ENCODE measurements around the gene FAM171A1. TPM values are rescaled to one million over a fixed set of nuclear protein-coding genes. Genes with fewer than 3 reads are reported as not detected.

FAM171A1 gene
- total and polyA plus RNA-seq, 2 of the 13 experiments (the other 11 are each of a cell fraction or from before 2014, with no cell fraction given), result 21.5 to 34.7 TPM

- TF ChIP-seq NAIF1 (CRISPR knock-in tag; IDR thresholded peaks at IDR 0.05; ENCODE audit: borderline replicate concordance) (no peak), IKZF4 (CRISPR knock-in tag; IDR thresholded peaks at IDR 0.05; ENCODE audit: borderline replicate concordance, low read depth, not compliant biosample characterization) (peak; percentile 80), SP1 (IDR thresholded peaks at IDR 0.05) (no peak), SP1 (CRISPR knock-in tag; IDR thresholded peaks at IDR 0.05) (peak; percentile 83), ZNF235 (CRISPR knock-in tag; IDR thresholded peaks at IDR 0.05; ENCODE audit: borderline replicate concordance) (no peak), REST (IDR thresholded peaks at IDR 0.05; ENCODE audit: borderline replicate concordance in 1 of 2, low read depth in 1 of 2, low read length in 2 of 2) (peak in 1 of 2 experiments; percentile 40; a peak in 1 of 4 replicates), TEAD2 (CRISPR knock-in tag; IDR thresholded peaks at IDR 0.05) (no peak), ZBTB38 (CRISPR knock-in tag; IDR thresholded peaks at IDR 0.05) (peak; percentile 30; the same call in 1 of the 2 replicates), ZNF446 (CRISPR knock-in tag; IDR thresholded peaks at IDR 0.05) (0 out of 2 replicates have a peak, but pooled peaks have one; percentile 26), MEIS2 (CRISPR knock-in tag; IDR thresholded peaks at IDR 0.05) (peak; percentile 63; the same call in 1 of the 2 replicates), ZKSCAN5 (CRISPR knock-in tag; IDR thresholded peaks at IDR 0.05) (no peak), ZNF558 (CRISPR knock-in tag; IDR thresholded peaks at IDR 0.05; ENCODE audit: borderline replicate concordance) (0 out of 2 replicates have a peak, but pooled peaks have one; percentile 26), NR3C1 (CRISPR knock-in tag; IDR thresholded peaks at IDR 0.05) (no peak), GATA4 (IDR thresholded peaks at IDR 0.05; ENCODE audit: borderline replicate concordance, low read depth) (peak; percentile 68; the same call in 1 of the 2 replicates), HOXA5 (CRISPR knock-in tag; IDR thresholded peaks at IDR 0.05) (peak; percentile 69; the same call in 1 of the 2 replicates), NR1H2 (CRISPR knock-in tag; IDR thresholded peaks at IDR 0.05; ENCODE audit: borderline replicate concordance, low read depth) (peak; percentile 48; the same call in 1 of the 2 replicates), YEATS4 (CRISPR knock-in tag; IDR thresholded peaks at IDR 0.05; ENCODE audit: borderline replicate concordance) (peak; percentile 58; the same call in 1 of the 2 replicates), SMYD3 (CRISPR knock-in tag; IDR thresholded peaks at IDR 0.05) (no peak), ZSCAN21 (CRISPR knock-in tag; IDR thresholded peaks at IDR 0.05; ENCODE audit: borderline replicate concordance) (peak; percentile 79; the same call in 1 of the 2 replicates), ZFYVE20 (CRISPR knock-in tag; IDR thresholded peaks at IDR 0.05; ENCODE audit: borderline replicate concordance, low read depth) (0 out of 2 replicates have a peak, but pooled peaks have one; percentile 51), POGK (CRISPR knock-in tag; conservative IDR thresholded peaks at IDR 0.05) (peak; percentile 80), ATF2 (CRISPR knock-in tag; IDR thresholded peaks at IDR 0.05) (0 out of 2 replicates have a peak, but pooled peaks have one; percentile 40), ZNF530 (CRISPR knock-in tag; IDR thresholded peaks at IDR 0.05; ENCODE audit: low read depth) (no peak), KLF11 (CRISPR knock-in tag; IDR thresholded peaks at IDR 0.05) (no peak)
These were observed 202.8 kb downstream of the FAM171A1 start, which contains the start of gene NMT2 (continued) for GRCh38 chr10:15168291-15168785.
